ENCODE data around the gene R3HDM1. TPM values are rescaled to one million over a fixed set of nuclear protein-coding genes. Genes with fewer than 3 reads are reported as not detected.
"Not testable (repeated sequence)": the region's sequence is repeated elsewhere in the genome, so short reads cannot be mapped to it uniquely, and the experiment has no call there.

The R3HDM1 gene
- total and polyA plus RNA-seq, 8 donors = 22.2 to 42.2 (median 37.8) TPM

DNA sequence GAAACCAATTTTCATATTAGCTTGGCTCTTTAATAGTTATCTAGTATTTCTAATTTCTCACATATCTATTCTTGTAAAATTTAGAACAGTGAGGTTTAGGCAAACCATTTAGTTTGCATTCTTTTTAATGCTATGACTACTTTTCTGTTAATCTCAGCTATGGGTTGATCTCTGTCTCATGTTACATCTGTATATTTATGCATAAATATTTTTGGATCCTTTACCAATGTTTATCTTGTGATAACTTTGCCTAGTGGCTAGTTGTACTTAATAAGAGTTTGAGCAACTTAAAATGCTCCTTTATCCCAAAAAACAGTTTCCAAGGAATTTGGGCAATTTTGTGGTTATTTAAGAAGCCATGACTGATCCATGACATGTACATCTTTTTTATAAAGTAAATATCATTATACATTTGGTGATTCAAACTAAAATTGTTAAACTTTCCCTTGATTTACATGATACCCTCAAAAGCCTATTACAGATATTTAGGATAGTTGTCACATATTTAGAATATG is 86.3 kb downstream of the R3HDM1 start:
- Histone ChIP-seq H3K9me3 (no peaks in the 10 kb centered on the region), H3K4me1 (no peaks in the 10 kb centered on the region), H3K27ac (no peak overlapping the region), H3K36me3 (no peaks in the 10 kb centered on the region), H3K27me3 (no peaks in the 10 kb centered on the region), H3K4me3 (no peak overlapping the region)
- no peak for DNase-seq
- no peak for ATAC-seq
- TF ChIP-seq CTCF (IDR thresholded peaks at IDR 0.05) = no peak
- intact Hi-C loops (cut with DNase I) = no loop called here

DNA sequence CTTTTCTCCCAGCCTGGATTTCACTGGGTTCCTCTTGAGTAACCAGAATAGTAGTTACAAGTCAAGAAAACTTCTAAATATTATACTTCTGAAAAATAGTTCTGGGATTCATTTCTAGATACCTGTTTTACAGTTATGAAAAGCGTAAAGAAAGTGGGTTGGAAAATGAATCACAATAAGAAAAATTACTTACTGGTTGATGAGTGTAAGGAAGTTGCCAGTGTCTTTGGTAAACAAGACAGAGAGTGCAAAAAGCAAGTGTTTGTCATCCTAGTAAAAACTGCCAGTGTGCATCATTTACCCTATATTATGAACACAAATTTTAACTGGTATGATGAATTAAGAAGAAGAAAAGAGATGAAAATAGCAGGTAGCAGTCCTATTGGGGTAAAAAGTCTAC is 88.9 kb downstream of the R3HDM1 start:
- Histone ChIP-seq H3K27ac (no peak overlapping the region), H3K9me3 (no peaks in the 10 kb centered on the region), H3K36me3 (no peaks in the 10 kb centered on the region), H3K27me3 (no peaks in the 10 kb centered on the region), H3K4me1 (no peaks in the 10 kb centered on the region), H3K4me3 (no peak overlapping the region)
- intact Hi-C loops (cut with DNase I) = no loop called here
- ATAC-seq (no peak), DNase-seq (no peak)
- TF ChIP-seq CTCF (IDR thresholded peaks at IDR 0.05) = no peak

- Histone ChIP-seq H3K4me3 (no peak overlapping the region), H3K9me3 (no peaks in the 10 kb centered on the region), H3K4me1 (no peaks in the 10 kb centered on the region), H3K27me3 (no peaks in the 10 kb centered on the region), H3K27ac (no peak overlapping the region), H3K36me3 (no peaks in the 10 kb centered on the region)
- DNase-seq (no peak), ATAC-seq (no peak)
- TF ChIP-seq CTCF (IDR thresholded peaks at IDR 0.05) = no peak
- intact Hi-C loops (cut with DNase I) = no loop called here
Observed at GRCh38 chr2:135629520-135629919, 98.2 kb downstream of the R3HDM1 start.

DNA sequence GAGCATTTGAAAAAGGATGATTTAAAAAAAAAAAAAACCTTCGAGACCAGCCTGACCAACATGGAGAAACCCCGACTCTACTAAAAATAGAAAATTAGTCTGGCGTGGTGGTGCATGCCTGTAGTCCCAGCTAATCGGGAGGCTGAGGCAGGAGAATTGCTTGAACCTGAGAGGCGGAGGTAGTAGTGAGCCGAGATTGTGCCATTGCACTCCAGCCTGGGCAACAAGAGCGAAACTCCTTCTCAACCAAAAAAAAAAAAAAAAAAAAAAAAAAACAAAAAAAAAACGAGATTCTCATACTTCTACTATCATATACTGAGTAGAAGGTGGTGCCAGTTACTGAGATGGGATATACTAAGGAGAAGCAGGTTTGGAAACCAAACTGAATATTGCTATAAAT is 98.8 kb downstream of the R3HDM1 start:
- H3K27ac ChIP-seq; ATAC-seq; H3K36me3 ChIP-seq; H3K27me3 ChIP-seq; DNase-seq; H3K4me1 ChIP-seq; H3K4me3 ChIP-seq; intact Hi-C loops (cut with DNase I); H3K9me3 ChIP-seq: not testable (repeated sequence)

GRCh38 chr2:135630488-135630887 is 99.2 kb downstream of the R3HDM1 start:
- H3K9me3 ChIP-seq = no peaks in the 10 kb centered on the region
- no peak for TF ChIP-seq CTCF (IDR thresholded peaks at IDR 0.05)
- ATAC-seq = no peak
- no peaks in the 10 kb centered on the region for H3K27me3 ChIP-seq
- H3K4me3 ChIP-seq = no peak overlapping the region
- peaks cover 0 to 2% of the 10 kb centered on the region in 2 donors for H3K36me3 ChIP-seq
- H3K27ac ChIP-seq = no peak overlapping the region
- no peak for DNase-seq
- H3K4me1 ChIP-seq = no peaks in the 10 kb centered on the region
- intact Hi-C loops (cut with DNase I) = no loop called here

GRCh38 chr2:135633582-135633981 is 102.3 kb downstream of the R3HDM1 start:
- no peak for DNase-seq
- Histone ChIP-seq H3K4me3 (no peak overlapping the region), H3K27me3 (no peaks in the 10 kb centered on the region), H3K27ac (no peak overlapping the region), H3K9me3 (no peaks in the 10 kb centered on the region), H3K36me3 (peaks cover 0 to 33% of the 10 kb centered on the region in 2 donors), H3K4me1 (no peaks in the 10 kb centered on the region)
- intact Hi-C loops (cut with DNase I) = no loop called here
- ATAC-seq = no peak
- no peak for TF ChIP-seq CTCF (IDR thresholded peaks at IDR 0.05)
